SU-DHL-6 (cell line): ENCODE results near the gene ARHGAP10.

ENCODE experiments used
- H2AFZ ChIP-seq: fragments of 200-600 bp; sonication (generic); 2 replicates; pipeline ENCODE4 v1.6.1; 2014; ENCODE audit warnings: low read depth, mild to moderate bottlenecking, moderate library complexity, mixed read lengths, antibody characterized with exemption, low read length; ENCODE audit not compliant: severe bottlenecking
- H3F3A ChIP-seq: fragments of 200-600 bp; shearing (Covaris generic); 2 replicates; pipeline ENCODE4 v1.6.0; 2016; ENCODE audit warnings: antibody characterized with exemption, mild to moderate bottlenecking; ENCODE audit not compliant: insufficient read depth
- H3K27ac ChIP-seq: fragments of 200-600 bp; sonication (generic); 2 replicates; pipeline ENCODE4 v1.5.1; 2016; ENCODE audit warnings: low read depth, mild to moderate bottlenecking, low read length, moderate library complexity, mixed read lengths
- H3K27me3 ChIP-seq: fragments of 200-600 bp; sonication (generic), shearing (Covaris generic); 2 replicates; pipeline ENCODE4 v1.6.0; 2014; ENCODE audit warnings: mild to moderate bottlenecking, low read length
- H3K36me3 ChIP-seq: fragments of 200-600 bp; sonication (generic); 2 replicates; pipeline ENCODE4 v1.6.1; 2014; ENCODE audit warnings: mild to moderate bottlenecking, low read length, mixed read lengths
- H3K4me2 ChIP-seq: fragments of 300-600, 200-600 bp; shearing (Covaris generic), sonication (generic); 2 replicates; pipeline ENCODE4 v1.6.0; 2014; ENCODE audit warnings: low read length, low read depth, mild to moderate bottlenecking; ENCODE audit not compliant: poor library complexity, severe bottlenecking
- H3K4me3 ChIP-seq: fragments of 200-600 bp; sonication (generic); 2 replicates; pipeline ENCODE4 v1.5.1; 2014; ENCODE audit warnings: antibody characterized with exemption, low read length, mild to moderate bottlenecking, mixed read lengths; ENCODE audit not compliant: insufficient read depth, poor library complexity, severe bottlenecking
- H3K79me2 ChIP-seq: fragments of 200-600 bp; sonication (generic); 2 replicates; pipeline ENCODE4 v1.6.1; 2014; ENCODE audit warnings: mild to moderate bottlenecking, low read length, moderate library complexity; ENCODE audit not compliant: insufficient read depth
- H3K9ac ChIP-seq: fragments of 200-600 bp; sonication (generic); 2 replicates; pipeline ENCODE4 v1.7.0; 2014; ENCODE audit warnings: mild to moderate bottlenecking, low read length
- H3K9me2 ChIP-seq: fragments of 200-600 bp; sonication (generic); replicated peaks from 2 replicates; pipeline ENCODE4 v1.6.1; 2014; ENCODE audit warnings: low read length; ENCODE audit not compliant: insufficient read depth
- H3K9me3 ChIP-seq: fragments of 200-600 bp; sonication (generic); 2 replicates; pipeline ENCODE4 v1.6.1; 2014; ENCODE audit warnings: low read length, mixed read lengths; ENCODE audit not compliant: insufficient read depth
- H4K20me1 ChIP-seq: fragments of 200-600 bp; sonication (generic); 2 replicates; pipeline ENCODE4 v1.6.1; 2014; ENCODE audit warnings: low read depth, mild to moderate bottlenecking, antibody characterized with exemption, low read length, moderate library complexity, mixed read lengths
- CTCF ChIP-seq: fragments of 200-600 bp; sonication (generic); IDR thresholded peaks from one replicate; pipeline ENCODE4 v1.5.1; 2017; ENCODE audit warnings: antibody characterized with exemption, mild to moderate bottlenecking, low read length, moderate library complexity; ENCODE audit not compliant: insufficient read depth, poor library complexity, severe bottlenecking
- EZH2phosphoT487 ChIP-seq: fragments of 200-600 bp; sonication (generic), shearing (Covaris generic); conservative IDR thresholded peaks from 2 replicates; pipeline ENCODE4 v1.6.1; 2018; ENCODE audit warnings: mild to moderate bottlenecking, antibody characterized with exemption, low read length, moderate library complexity, mixed read lengths

ARHGAP10 gene

GRCh38 chr4:148076964-148077363 is 345.1 kb downstream of the ARHGAP10 start:
- H3K9me2 ChIP-seq: no peaks in the 10 kb centered on the region
- TF ChIP-seq CTCF: no peak
- TF ChIP-seq EZH2phosphoT487: no peak
- no peaks in the 10 kb centered on the region for H4K20me1 ChIP-seq
- H3K9me3 ChIP-seq: peaks cover 14% of the 10 kb centered on the region
- H3K4me2 ChIP-seq: no peak overlapping the region
- H3K27ac ChIP-seq: no peak overlapping the region
- no peak overlapping the region for H3K4me3 ChIP-seq
- no peak overlapping the region for H3K9ac ChIP-seq
- no peaks in the 10 kb centered on the region for H3K79me2 ChIP-seq
- H3F3A ChIP-seq: no peaks in the 10 kb centered on the region
- no peaks in the 10 kb centered on the region for H3K27me3 ChIP-seq
- no peaks in the 10 kb centered on the region for H3K36me3 ChIP-seq
- no peak overlapping the region for H2AFZ ChIP-seq

- H3K79me2 ChIP-seq: no peaks in the 10 kb centered on the region
Measured at GRCh38 chr4:148077581-148077980, 345.7 kb downstream of the ARHGAP10 start.

GRCh38 chr4:148078061-148078460 is 346.2 kb downstream of the ARHGAP10 start:
- no peak overlapping the region for H3K4me3 ChIP-seq
- H3K36me3 ChIP-seq: no peaks in the 10 kb centered on the region
- no peak overlapping the region for H3K4me2 ChIP-seq
- no peaks in the 10 kb centered on the region for H3K79me2 ChIP-seq
- H3K27me3 ChIP-seq: no peaks in the 10 kb centered on the region
- no peaks in the 10 kb centered on the region for H3K9me2 ChIP-seq
- no peak overlapping the region for H3K27ac ChIP-seq
- no peak overlapping the region for H2AFZ ChIP-seq
- H3K9ac ChIP-seq: no peak overlapping the region
- peaks cover 14% of the 10 kb centered on the region for H3K9me3 ChIP-seq
- no peaks in the 10 kb centered on the region for H3F3A ChIP-seq
- H4K20me1 ChIP-seq: no peaks in the 10 kb centered on the region
- TF ChIP-seq EZH2phosphoT487 (no peak), CTCF (no peak)

More at GRCh38 chr4:148077581-148077980, 345.7 kb downstream of the ARHGAP10 start:
- Histone ChIP-seq H3K9me3 (peaks cover 14% of the 10 kb centered on the region), H3K4me2 (no peak overlapping the region), H3K9me2 (no peaks in the 10 kb centered on the region), H3K27ac (no peak overlapping the region), H3K9ac (no peak overlapping the region), H3F3A (no peaks in the 10 kb centered on the region), H4K20me1 (no peaks in the 10 kb centered on the region), H2AFZ (no peak overlapping the region), H3K36me3 (no peaks in the 10 kb centered on the region), H3K27me3 (no peaks in the 10 kb centered on the region), H3K4me3 (no peak overlapping the region)
- TF ChIP-seq CTCF (no peak), EZH2phosphoT487 (no peak)
